Tongue (tissue), 2 donors: ENCODE data around the gene PARP9. TPM values are rescaled to one million over a fixed set of nuclear protein-coding genes. Genes with fewer than 3 reads are reported as not detected.
A peak's percentile ranks its signal among the peaks of the same experiment; 100 is the strongest.

Experiments
- DNase-seq: peaks from one replicate; pipeline ENCODE4 v3.0.0-alpha.2; 2015
- total RNA-seq: library from RNA; depleted of rRNA; stranded (reverse); fragments of >200 nt; gene quantifications from one replicate; pipeline ENCODE4 v1.2.3, GENCODE V29; 2014

Gene PARP9
- 20.4 TPM for total RNA-seq

- DNase-seq = peak; percentile 88
These were observed at the start of gene PARP9, which contains the start of gene DTX3L for GRCh38 chr3:122564155-122564912. Gene PARP9, minus strand, starts transcription at chr3:122564300. Its CDS starts 4,680 bp downstream, at chr3:122559620. Gene DTX3L, plus strand, starts transcription at chr3:122564338. Its CDS starts 89 bp downstream, at chr3:122564427.

GRCh38 chr3:122612696-122613095 is 48.6 kb upstream of the PARP9 start:
- no peak for DNase-seq

- no peak for DNase-seq
These were observed 45.9 kb upstream of the PARP9 start for GRCh38 chr3:122609798-122610559.

GRCh38 chr3:122608916-122609315 is 44.8 kb upstream of the PARP9 start:
- no peak for DNase-seq

- DNase-seq = no peak
These were observed 42.2 kb upstream of the PARP9 start for GRCh38 chr3:122606330-122606729.

- no peak for DNase-seq
These were observed 39.0 kb upstream of the PARP9 start for GRCh38 chr3:122603056-122603455.

GRCh38 chr3:122602011-122602710 is 38.1 kb upstream of the PARP9 start:
- DNase-seq = no peak

- DNase-seq = no peak
These were observed 34.5 kb upstream of the PARP9 start for GRCh38 chr3:122598556-122598955.

- no peak for DNase-seq
These were observed 34.1 kb upstream of the PARP9 start for GRCh38 chr3:122598151-122598550.

- no peak for DNase-seq
These were observed 29.9 kb upstream of the PARP9 start for GRCh38 chr3:122594025-122594424.

- no peak for DNase-seq
These were observed 26.5 kb upstream of the PARP9 start for GRCh38 chr3:122590610-122591009.

GRCh38 chr3:122589297-122589696 is 25.2 kb upstream of the PARP9 start:
- no peak for DNase-seq

GRCh38 chr3:122587572-122587971 is 23.5 kb upstream of the PARP9 start:
- DNase-seq = no peak

GRCh38 chr3:122586773-122587485 is 22.8 kb upstream of the PARP9 start:
- DNase-seq = no peak

- no peak for DNase-seq
These were observed 22.0 kb upstream of the PARP9 start for GRCh38 chr3:122586098-122586497.

GRCh38 chr3:122582390-122582789 is 18.3 kb upstream of the PARP9 start:
- no peak for DNase-seq

GRCh38 chr3:122581622-122582021 is 17.5 kb upstream of the PARP9 start:
- no peak for DNase-seq

- no peak for DNase-seq
These were observed 16.4 kb upstream of the PARP9 start for GRCh38 chr3:122580470-122580869.

GRCh38 chr3:122578069-122578740 is 14.1 kb upstream of the PARP9 start:
- DNase-seq = no peak

- DNase-seq = peak; percentile 21
These were observed 13.4 kb upstream of the PARP9 start, which contains the start of gene PARP15 for GRCh38 chr3:122577409-122578031. Gene PARP15, plus strand, starts transcription at chr3:122577650. Its CDS starts 18 bp downstream, at chr3:122577668.
